DMS 273 (cell line): ENCODE data around the gene ABHD12B.
"Not testable (repeated sequence)": the region's sequence is repeated elsewhere in the genome, so short reads cannot be mapped to it uniquely, and the experiment has no call there.

ENCODE experiments used
- DNase-seq: peaks from one replicate; lab custom pipeline; 2025; ENCODE audit not compliant: unreplicated experiment; lab: John Stamatoyannopoulos, UW

ABHD12B gene

DNA sequence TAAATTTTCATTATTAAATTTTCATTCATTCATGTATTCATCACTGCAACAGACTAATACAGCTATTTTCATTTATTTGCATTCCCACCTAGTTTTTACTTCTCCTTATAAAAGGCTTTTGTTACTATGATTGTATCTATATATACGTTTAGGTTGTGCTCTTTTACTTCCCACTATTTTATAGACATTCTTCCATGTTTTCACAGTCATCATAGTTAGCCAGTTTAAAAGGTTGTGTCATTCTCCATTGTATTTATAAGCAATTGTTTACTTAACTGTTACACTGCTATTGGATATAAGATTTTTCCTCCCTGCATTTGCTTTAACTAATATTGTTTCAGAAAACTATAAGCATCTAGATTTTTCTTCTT is 12.0 kb downstream of the ABHD12B start:
- no peak for DNase-seq

- no peak for DNase-seq
These were observed 15.6 kb downstream of the ABHD12B start for GRCh38 chr14:50887476-50887875.

DNA sequence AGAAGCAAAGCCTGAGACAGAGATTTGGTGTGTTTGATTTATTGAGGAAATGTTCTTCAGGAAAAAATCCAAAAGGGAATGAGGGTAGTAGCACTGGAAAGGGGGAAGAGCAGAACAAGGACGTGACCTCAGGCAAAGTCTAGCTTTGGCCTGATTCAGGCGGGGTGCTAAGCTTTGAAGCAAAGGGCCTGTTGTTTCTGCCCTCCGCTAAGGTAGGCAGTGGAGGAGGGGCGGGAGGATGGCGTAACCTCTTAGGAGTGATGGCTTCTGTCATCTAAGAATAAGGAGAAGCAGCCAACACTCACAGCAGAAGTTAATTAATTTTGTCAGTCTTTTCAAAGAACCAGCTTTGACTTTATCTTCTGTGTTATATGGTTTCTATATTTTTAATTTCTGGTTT is 20.4 kb downstream of the ABHD12B start:
- no peak for DNase-seq

- DNase-seq: not testable (repeated sequence)
These were observed 24.6 kb downstream of the ABHD12B start for GRCh38 chr14:50896421-50896820.

DNA sequence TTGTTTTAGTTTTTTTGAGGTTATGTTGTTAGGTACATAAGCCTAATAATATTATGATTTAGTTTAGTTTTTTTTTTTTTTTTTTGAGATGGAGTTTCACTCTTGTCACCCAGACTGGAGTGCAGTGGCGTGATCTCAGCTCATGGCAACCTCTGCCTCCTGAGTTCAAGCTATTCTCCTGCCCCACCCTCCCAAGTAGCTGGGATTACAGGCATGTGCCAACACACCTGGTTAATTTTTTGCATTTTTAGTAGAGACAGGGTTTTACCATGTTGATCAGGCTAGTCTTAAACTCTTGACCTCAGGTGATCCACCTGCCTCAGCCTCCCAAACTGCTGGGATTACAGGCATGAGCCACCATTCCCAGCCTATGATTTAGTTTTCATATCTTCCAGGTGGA is 25.2 kb downstream of the ABHD12B start:
- not testable (repeated sequence) for DNase-seq

GRCh38 chr14:50897658-50898175 is 25.9 kb downstream of the ABHD12B start:
- no peak for DNase-seq

GRCh38 chr14:50901361-50901760 is 29.5 kb downstream of the ABHD12B start:
- DNase-seq: no peak

GRCh38 chr14:50904719-50905118 is 32.9 kb downstream of the ABHD12B start:
- DNase-seq: no peak

- no peak for DNase-seq
These were observed 34.6 kb downstream of the ABHD12B start for GRCh38 chr14:50906326-50907065.

- DNase-seq: no peak
These were observed 38.9 kb downstream of the ABHD12B start for GRCh38 chr14:50910495-50911420.

GRCh38 chr14:50917449-50917848 is 45.6 kb downstream of the ABHD12B start:
- no peak for DNase-seq

- DNase-seq: not testable (repeated sequence)
These were observed 47.7 kb downstream of the ABHD12B start for GRCh38 chr14:50919524-50919923.

GRCh38 chr14:50920482-50921230 is 48.8 kb downstream of the ABHD12B start:
- DNase-seq: peak; percentile 21

DNA sequence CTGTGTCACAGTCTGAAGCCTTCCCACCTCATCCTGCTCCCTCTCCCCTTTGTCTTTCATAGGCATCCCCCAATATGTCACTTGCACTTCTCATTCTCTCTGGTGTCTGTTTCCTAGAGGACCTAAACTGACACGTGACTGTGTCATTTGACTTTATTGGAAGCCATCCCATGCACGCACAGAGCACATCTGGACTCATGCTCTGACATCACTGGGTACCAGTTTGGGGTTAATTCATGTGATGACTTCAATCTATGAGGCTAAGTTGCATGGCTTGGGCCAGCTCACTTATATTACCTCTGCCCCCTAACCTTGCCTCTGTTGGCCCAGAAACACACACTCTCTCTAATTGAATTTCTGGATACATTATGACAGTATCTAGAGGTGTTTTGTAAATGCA is 51.0 kb downstream of the ABHD12B start:
- no peak for DNase-seq

GRCh38 chr14:50924236-50924635 is 52.4 kb downstream of the ABHD12B start:
- no peak for DNase-seq

- DNase-seq: no peak
These were observed 53.0 kb downstream of the ABHD12B start for GRCh38 chr14:50924843-50925242.

- no peak for DNase-seq
These were observed 55.1 kb downstream of the ABHD12B start for GRCh38 chr14:50926851-50927386.

- no peak for DNase-seq
These were observed 56.3 kb downstream of the ABHD12B start for GRCh38 chr14:50928002-50928635.

- no peak for DNase-seq
These were observed 57.7 kb downstream of the ABHD12B start for GRCh38 chr14:50929506-50929905.

- no peak for DNase-seq
These were observed 59.7 kb downstream of the ABHD12B start for GRCh38 chr14:50931559-50931958.
